GM23248 (cell line): ENCODE data around the gene ARHGEF7.

Source experiments
- EZH2 ChIP-seq: fragments of 200-600 bp; sonication (generic); IDR thresholded peaks from 2 replicates; pipeline ENCODE4 v1.6.1; 2018; ENCODE audit warnings: antibody characterized with exemption, mild to moderate bottlenecking; ENCODE audit not compliant: insufficient read depth, poor library complexity, severe bottlenecking
- EZH2phosphoT487 ChIP-seq: fragments of 200-600 bp; sonication (generic); IDR thresholded peaks from 2 replicates; pipeline ENCODE4 v1.6.1; 2018; ENCODE audit warnings: antibody characterized with exemption, moderate library complexity, mild to moderate bottlenecking, low read depth; ENCODE audit not compliant: insufficient read depth

DNA sequence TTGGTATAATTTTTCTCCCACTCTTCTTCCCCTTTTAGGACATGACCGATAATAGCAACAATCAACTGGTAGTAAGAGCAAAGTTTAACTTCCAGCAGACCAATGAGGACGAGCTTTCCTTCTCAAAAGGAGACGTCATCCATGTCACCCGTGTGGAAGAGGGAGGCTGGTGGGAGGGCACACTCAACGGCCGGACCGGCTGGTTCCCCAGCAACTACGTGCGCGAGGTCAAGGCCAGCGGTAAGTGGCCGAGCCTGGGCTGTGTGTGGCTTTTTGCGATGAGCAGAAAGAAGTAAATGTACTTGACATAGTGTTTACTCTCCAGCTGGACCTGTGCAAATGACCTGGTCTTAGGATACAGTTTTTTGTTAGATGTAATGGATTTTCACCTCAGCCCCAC lies 102.5 kb downstream of the ARHGEF7 start:
- no peak for TF ChIP-seq EZH2
- TF ChIP-seq EZH2phosphoT487 = no peak
